Lower leg skin (tissue), 3 donors: ENCODE data around the gene GJD3.

Experiments used
- CTCF ChIP-seq, 3 donors: fragments of 450-650 bp; IDR thresholded peaks; one replicate each; pipeline ENCODE4 v1.5.1; 2016; ENCODE audit warnings: antibody characterized with exemption in 3 of 3, mild to moderate bottlenecking in 3 of 3, moderate library complexity in 2 of 3
- POLR2A ChIP-seq, 2 donors: fragments of 450-650 bp; IDR thresholded peaks; one replicate each; pipeline ENCODE4 v1.6.1; 2016 to 2017; ENCODE audit warnings: antibody characterized with exemption in 2 of 2, mild to moderate bottlenecking in 1 of 2, moderate library complexity in 1 of 2

GRCh38 chr17:40360091-40360490 is 4.4 kb downstream of the GJD3 start:
- TF ChIP-seq CTCF (IDR thresholded peaks at IDR 0.05), result no peak
- TF ChIP-seq POLR2A (IDR thresholded peaks at IDR 0.05), result no peak
